Sigmoid colon (tissue), 7 donors: Measurements from ENCODE around the gene SH2D5. TPM values are rescaled to one million over a fixed set of nuclear protein-coding genes. Genes with fewer than 3 reads are reported as not detected.

Experiments
- DNase-seq: peaks from one replicate; pipeline ENCODE4 v3.0.0-alpha.2; 2019
- H3K27ac ChIP-seq, 4 donors: fragments of 200-600 bp; sonication (generic); one replicate each; pipeline ENCODE4 v1.5.1; 2016 to 2019; ENCODE audit warnings: mild to moderate bottlenecking in 1 of 4
- H3K27me3 ChIP-seq, 3 donors: fragments of 200-600 bp; sonication (generic); one replicate each; pipeline ENCODE4 v1.5.1; 2019; ENCODE audit warnings: mild to moderate bottlenecking in 1 of 3
- H3K36me3 ChIP-seq, 4 donors: fragments of 200-600 bp; sonication (generic); one replicate each; pipeline ENCODE4 v1.5.1; 2016 to 2019
- H3K4me1 ChIP-seq, 4 donors: fragments of 200-600 bp; sonication (generic); one replicate each; pipeline ENCODE4 v1.5.1; 2017 to 2019
- H3K4me3 ChIP-seq, 4 donors: fragments of 200-600 bp; sonication (generic); one replicate each; pipeline ENCODE4 v1.5.1; 2017 to 2019; ENCODE audit warnings: mild to moderate bottlenecking in 2 of 4, moderate library complexity in 1 of 4
- H3K9me3 ChIP-seq, 4 donors: fragments of 200-600 bp in 3 of 4; sonication (generic) in 3 of 4; one replicate each; pipeline versions ENCODE4 v1.5.1 to v1.6.1; 2013 to 2019
- EP300 ChIP-seq, 4 donors: sonication (generic); formaldehyde crosslinking; IDR thresholded peaks; one replicate each; pipeline ENCODE4 v1.6.1; 2017; ENCODE audit warnings: antibody characterized with exemption in 4 of 4
- POLR2A ChIP-seq, 2 donors: fragments of 450-650 bp; IDR thresholded peaks; one replicate each; pipeline ENCODE4 v1.6.1; 2016; ENCODE audit warnings: antibody characterized with exemption in 2 of 2, mild to moderate bottlenecking in 2 of 2, moderate library complexity in 2 of 2
- POLR2AphosphoS5 ChIP-seq, 4 donors: sonication (generic); formaldehyde crosslinking; IDR thresholded peaks; one replicate each; pipeline ENCODE4 v1.6.1; 2017; ENCODE audit warnings: antibody characterized with exemption in 4 of 4
- WGBS, 2 donors: extraction: QIAGEN DNeasy Blood & Tissue Kit; methylation state at CpG; one replicate each; pipeline ENCODE4 v1.1.7; 2013; 5-methylcytosine and 5-hydroxymethylcytosine counted together
- intact Hi-C: fragments of 100-400 bp; cut with DNase I; formaldehyde crosslinking; loops from one replicate; pipeline ENCODE4 v1.15.1; 2023
- polyA plus RNA-seq, 3 donors: library from polyadenylated mRNA; stranded (reverse); fragments of 200-250 nt; gene quantifications; one replicate each; pipeline ENCODE4 v1.2.3, GENCODE V29; 2013
- total RNA-seq, 4 donors: library from RNA; depleted of rRNA; stranded (reverse); fragments of >200 nt; gene quantifications; one replicate each; pipeline ENCODE4 v1.1.0, GENCODE V29; 2016
- TF ChIP-seq, protein P1 (sequence below), 4 experiments: fragments of 450-650 bp in 3 of 4; fragments of 200-600 bp in 1 of 4; IDR thresholded peaks; one replicate each; pipeline ENCODE4 v1.5.1; 2016 to 2019; ENCODE audit warnings: antibody characterized with exemption in 4 of 4, mild to moderate bottlenecking in 3 of 4, moderate library complexity in 2 of 4
- donor health status: healthy with polysubstance abuse.
- donor health status: Bipolar disorder and iron deficiency.
- donor health status: healthy.

Gene SH2D5
- total and polyA plus RNA-seq, 7 donors, result under 0.01 to 0.55 (median 0.14) TPM; not detected in 2

DNA sequence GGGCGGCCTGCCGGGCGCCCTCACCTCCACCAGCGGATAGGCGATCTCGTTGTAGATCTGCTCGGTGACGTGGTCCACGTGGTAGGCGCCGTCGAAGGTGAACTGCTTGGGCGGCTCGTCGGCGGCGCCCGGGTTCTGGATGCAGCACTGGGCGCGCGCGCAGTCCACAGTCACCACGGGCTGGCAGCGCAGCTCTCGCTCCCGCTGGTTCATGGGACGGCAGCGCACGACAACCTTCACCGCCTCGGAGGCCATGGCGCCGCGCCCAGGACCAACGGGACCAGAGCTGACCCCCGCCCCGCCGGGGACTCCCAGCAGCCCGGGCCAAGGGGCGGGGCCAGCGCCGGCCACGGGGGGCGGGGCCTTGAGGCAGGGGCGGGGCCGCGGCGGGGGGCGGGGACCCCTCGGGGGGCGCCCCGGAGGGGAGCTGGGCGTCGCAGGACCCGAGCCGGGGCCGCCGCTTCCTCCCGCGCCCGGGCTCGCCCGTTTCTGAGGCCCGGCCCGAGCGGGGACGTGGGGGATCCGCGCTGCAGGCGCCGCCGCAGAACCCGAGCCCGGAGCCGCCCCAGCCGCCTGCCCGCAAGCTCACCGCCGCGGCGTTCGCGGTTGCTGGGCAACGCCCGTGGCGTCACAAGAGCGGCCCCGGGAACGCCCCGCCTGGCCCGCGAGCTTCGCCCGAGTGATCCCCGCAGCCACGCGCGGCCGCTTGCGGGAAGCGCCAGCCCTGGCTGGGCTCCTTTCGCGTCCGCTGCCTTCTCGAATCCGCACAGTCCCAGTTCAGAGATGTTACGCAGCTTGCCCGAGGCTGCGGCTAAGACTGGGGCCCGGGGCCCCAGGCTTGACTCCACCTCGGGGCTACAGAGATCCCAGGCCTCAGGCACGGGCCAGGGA, 14.8 kb downstream of the SH2D5 start, which contains the start of gene KIF17:
Gene KIF17, minus strand, starts transcription at position 556 of the 891 bp plus-strand sequence. Its CDS starts 301 bp downstream, at position 255.
- H3K27ac ChIP-seq, result peak within 1 kb of the TSS in 2 of 4 donors; percentile 7 to 9
- peak within 1 kb of the TSS; percentile 27 to 55 (median 47) for H3K4me3 ChIP-seq

DNA sequence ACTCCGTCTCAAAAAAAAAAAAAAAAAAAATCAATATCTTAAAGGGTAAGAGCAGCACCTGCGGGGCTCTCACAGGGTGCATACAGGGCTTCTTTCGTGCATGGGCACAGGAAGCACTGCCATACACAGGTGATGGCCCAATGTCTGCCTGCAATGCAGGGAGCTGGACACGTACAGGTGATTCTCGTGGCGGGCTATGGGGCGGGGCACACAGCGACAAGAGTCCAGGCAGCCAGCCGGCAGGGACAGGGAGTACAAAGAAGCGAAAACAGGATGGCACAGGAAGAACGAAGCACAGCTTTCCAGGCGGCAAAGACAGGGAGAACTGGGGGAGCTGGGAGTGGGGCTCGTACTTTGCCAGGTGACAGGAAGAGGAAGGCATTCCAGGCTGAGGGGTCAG, 16.3 kb downstream of the SH2D5 start:
- Histone ChIP-seq H3K27ac (no peak overlapping the region), H3K4me3 (no peak overlapping the region), H3K9me3 (no peaks in the 10 kb centered on the region), H3K27me3 (peaks cover 0 to 3% (median 0%) of the 10 kb centered on the region in 3 donors), H3K36me3 (no peaks in the 10 kb centered on the region), H3K4me1 (peaks cover 0 to 13% (median 10%) of the 10 kb centered on the region in 4 donors)
- TF ChIP-seq POLR2A (IDR thresholded peaks at IDR 0.05), result no peak
- TF ChIP-seq, protein P1, sequence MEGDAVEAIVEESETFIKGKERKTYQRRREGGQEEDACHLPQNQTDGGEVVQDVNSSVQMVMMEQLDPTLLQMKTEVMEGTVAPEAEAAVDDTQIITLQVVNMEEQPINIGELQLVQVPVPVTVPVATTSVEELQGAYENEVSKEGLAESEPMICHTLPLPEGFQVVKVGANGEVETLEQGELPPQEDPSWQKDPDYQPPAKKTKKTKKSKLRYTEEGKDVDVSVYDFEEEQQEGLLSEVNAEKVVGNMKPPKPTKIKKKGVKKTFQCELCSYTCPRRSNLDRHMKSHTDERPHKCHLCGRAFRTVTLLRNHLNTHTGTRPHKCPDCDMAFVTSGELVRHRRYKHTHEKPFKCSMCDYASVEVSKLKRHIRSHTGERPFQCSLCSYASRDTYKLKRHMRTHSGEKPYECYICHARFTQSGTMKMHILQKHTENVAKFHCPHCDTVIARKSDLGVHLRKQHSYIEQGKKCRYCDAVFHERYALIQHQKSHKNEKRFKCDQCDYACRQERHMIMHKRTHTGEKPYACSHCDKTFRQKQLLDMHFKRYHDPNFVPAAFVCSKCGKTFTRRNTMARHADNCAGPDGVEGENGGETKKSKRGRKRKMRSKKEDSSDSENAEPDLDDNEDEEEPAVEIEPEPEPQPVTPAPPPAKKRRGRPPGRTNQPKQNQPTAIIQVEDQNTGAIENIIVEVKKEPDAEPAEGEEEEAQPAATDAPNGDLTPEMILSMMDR (IDR thresholded peaks at IDR 0.05), result no peak
- TF ChIP-seq EP300 (IDR thresholded peaks at IDR 0.05), result no peak
- TF ChIP-seq POLR2AphosphoS5 (IDR thresholded peaks at IDR 0.05), result no peak
- no peak for DNase-seq
- WGBS, 2 donors, result 23 to 72% methylated on average over 13 of the region's 13 CpGs
- intact Hi-C loops, result no loop called here

More for the DNA sequence above, 14.8 kb downstream of the SH2D5 start, which contains the start of gene KIF17:
- Histone ChIP-seq H3K9me3 (no peaks in the 10 kb centered on the region), H3K36me3 (no peaks in the 10 kb centered on the region), H3K27me3 (peaks cover 0 to 3% (median 0%) of the 10 kb centered on the region in 3 donors), H3K4me1 (peaks cover 0 to 13% (median 10%) of the 10 kb centered on the region in 4 donors)
- WGBS, 2 donors, result 1 to 2% methylated on average over 112 of the region's 112 CpGs
- peak; percentile 89 for DNase-seq
- TF ChIP-seq, protein P1 (IDR thresholded peaks at IDR 0.05), result no peak
- TF ChIP-seq POLR2AphosphoS5 (IDR thresholded peaks at IDR 0.05) (no peak), POLR2A (IDR thresholded peaks at IDR 0.05) (no peak), EP300 (IDR thresholded peaks at IDR 0.05) (no peak)
- intact Hi-C loops, result no loop called here

- Histone ChIP-seq H3K36me3 (no peaks in the 10 kb centered on the region), H3K4me1 (peaks cover 0 to 13% (median 10%) of the 10 kb centered on the region in 4 donors), H3K9me3 (no peaks in the 10 kb centered on the region), H3K27me3 (peaks cover 0 to 3% (median 0%) of the 10 kb centered on the region in 3 donors), H3K27ac (no peak overlapping the region), H3K4me3 (no peak overlapping the region)
- DNase-seq, result no peak
- intact Hi-C loops, result no loop called here
- 82 to 83% methylated on average over 15 of the region's 15 CpGs for WGBS, 2 donors
- TF ChIP-seq, protein P1 (IDR thresholded peaks at IDR 0.05), result no peak
- TF ChIP-seq EP300 (IDR thresholded peaks at IDR 0.05) (no peak), POLR2AphosphoS5 (IDR thresholded peaks at IDR 0.05) (no peak), POLR2A (IDR thresholded peaks at IDR 0.05) (no peak)
Measured at GRCh38 chr1:20715406-20715805, 17.1 kb downstream of the SH2D5 start.

- intact Hi-C loops, result no loop called here
- peaks cover 0 to 13% (median 10%) of the 10 kb centered on the region in 4 donors for H3K4me1 ChIP-seq
- H3K36me3 ChIP-seq, result no peaks in the 10 kb centered on the region
- no peaks in the 10 kb centered on the region for H3K9me3 ChIP-seq
- DNase-seq, result no peak
- H3K27me3 ChIP-seq, result peaks cover 0 to 3% (median 0%) of the 10 kb centered on the region in 3 donors
- H3K27ac ChIP-seq, result no peak overlapping the region
- WGBS, 2 donors, result 77 to 93% methylated on average over 6 of the region's 6 CpGs
- no peak for TF ChIP-seq EP300 (IDR thresholded peaks at IDR 0.05)
- H3K4me3 ChIP-seq, result no peak overlapping the region
Measured at GRCh38 chr1:20713440-20713839, 19.1 kb downstream of the SH2D5 start.

DNA sequence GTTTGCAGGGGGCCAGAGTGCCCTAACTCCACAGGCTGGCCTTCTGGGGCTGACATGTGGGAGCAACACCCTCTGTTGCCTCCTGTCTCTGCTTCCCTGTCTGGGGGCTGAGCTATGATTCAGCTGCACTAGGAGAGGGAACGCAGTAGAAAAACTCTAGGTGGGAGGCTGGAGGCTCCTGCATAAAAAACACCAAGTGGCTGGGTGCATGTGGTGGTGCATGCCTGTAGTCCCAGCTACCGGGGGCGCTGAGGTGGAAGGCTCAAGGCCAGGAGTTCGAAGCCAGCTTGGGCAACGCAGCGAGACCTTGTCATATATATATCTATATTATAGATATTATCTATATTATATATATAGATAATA, 20.3 kb downstream of the SH2D5 start:
- intact Hi-C loops, result no loop called here
- H3K36me3 ChIP-seq, result no peaks in the 10 kb centered on the region
- H3K4me3 ChIP-seq, result no peak overlapping the region
- no peak for DNase-seq
- no peak overlapping the region for H3K27ac ChIP-seq
- no peaks in the 10 kb centered on the region for H3K9me3 ChIP-seq
- WGBS, 2 donors, result 84 to 89% methylated on average over 6 of the region's 6 CpGs
- H3K27me3 ChIP-seq, result peaks cover 0 to 3% (median 0%) of the 10 kb centered on the region in 3 donors
- peaks cover 0 to 2% (median 2%) of the 10 kb centered on the region in 4 donors for H3K4me1 ChIP-seq
- TF ChIP-seq POLR2A (IDR thresholded peaks at IDR 0.05) (no peak), EP300 (IDR thresholded peaks at IDR 0.05) (no peak), POLR2AphosphoS5 (IDR thresholded peaks at IDR 0.05) (no peak)
- TF ChIP-seq, protein P1 (IDR thresholded peaks at IDR 0.05), result no peak
